NB4 (cell line): Measurements from ENCODE around the gene COPA.

ENCODE experiments used
- POLR2A ChIP-seq: IDR thresholded peaks from 2 replicates; pipeline ENCODE4 v1.6.1; 2011; ENCODE audit warnings: mild to moderate bottlenecking; ENCODE audit not compliant: insufficient read length; ENCODE audit errors: extremely low read depth
- TF ChIP-seq, protein P1 (sequence below): IDR thresholded peaks from one replicate; pipeline ENCODE4 v1.5.1; 2012; ENCODE audit warnings: low read depth, low read length
- TF ChIP-seq, protein P2 (sequence below): IDR thresholded peaks from 2 replicates; pipeline ENCODE4 v1.6.1; 2011; ENCODE audit warnings: low read depth, low read length

DNA sequence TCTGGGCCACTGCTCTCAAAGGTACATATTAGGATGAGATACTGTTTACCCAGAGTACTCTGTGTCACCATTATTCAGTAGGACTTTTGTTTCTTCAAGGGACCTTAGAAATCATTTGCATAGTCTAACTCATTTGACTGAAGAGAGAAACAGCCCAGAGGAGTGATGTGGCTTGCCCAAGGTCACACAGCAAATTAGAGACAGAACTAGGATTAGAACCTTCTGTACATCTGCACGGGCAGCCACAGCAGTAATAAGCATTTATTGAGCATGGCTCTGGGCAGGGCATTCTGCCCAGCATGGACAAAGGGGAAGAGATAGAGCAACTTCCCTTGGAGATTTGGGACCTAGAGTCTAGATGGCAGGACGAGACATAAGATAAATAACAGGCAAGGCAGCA lies 18.1 kb upstream of the COPA start:
- TF ChIP-seq, protein P1, sequence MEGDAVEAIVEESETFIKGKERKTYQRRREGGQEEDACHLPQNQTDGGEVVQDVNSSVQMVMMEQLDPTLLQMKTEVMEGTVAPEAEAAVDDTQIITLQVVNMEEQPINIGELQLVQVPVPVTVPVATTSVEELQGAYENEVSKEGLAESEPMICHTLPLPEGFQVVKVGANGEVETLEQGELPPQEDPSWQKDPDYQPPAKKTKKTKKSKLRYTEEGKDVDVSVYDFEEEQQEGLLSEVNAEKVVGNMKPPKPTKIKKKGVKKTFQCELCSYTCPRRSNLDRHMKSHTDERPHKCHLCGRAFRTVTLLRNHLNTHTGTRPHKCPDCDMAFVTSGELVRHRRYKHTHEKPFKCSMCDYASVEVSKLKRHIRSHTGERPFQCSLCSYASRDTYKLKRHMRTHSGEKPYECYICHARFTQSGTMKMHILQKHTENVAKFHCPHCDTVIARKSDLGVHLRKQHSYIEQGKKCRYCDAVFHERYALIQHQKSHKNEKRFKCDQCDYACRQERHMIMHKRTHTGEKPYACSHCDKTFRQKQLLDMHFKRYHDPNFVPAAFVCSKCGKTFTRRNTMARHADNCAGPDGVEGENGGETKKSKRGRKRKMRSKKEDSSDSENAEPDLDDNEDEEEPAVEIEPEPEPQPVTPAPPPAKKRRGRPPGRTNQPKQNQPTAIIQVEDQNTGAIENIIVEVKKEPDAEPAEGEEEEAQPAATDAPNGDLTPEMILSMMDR: no peak
- TF ChIP-seq POLR2A: no peak
- TF ChIP-seq, protein P2, sequence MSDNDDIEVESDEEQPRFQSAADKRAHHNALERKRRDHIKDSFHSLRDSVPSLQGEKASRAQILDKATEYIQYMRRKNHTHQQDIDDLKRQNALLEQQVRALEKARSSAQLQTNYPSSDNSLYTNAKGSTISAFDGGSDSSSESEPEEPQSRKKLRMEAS: no peak
